DMS 273 treated with DMSO at 0.1 percent for 48 hours (cell line): ENCODE results near the gene WDR1.

ENCODE experiments used
- DNase-seq: peaks from one replicate; lab custom pipeline; 2025; lab: John Stamatoyannopoulos, UW

Gene WDR1

GRCh38 chr4:10066670-10067651 is 49.6 kb downstream of the WDR1 start:
- DNase-seq, result no peak

- no peak for DNase-seq
Observed at GRCh38 chr4:10066206-10066605, 50.4 kb downstream of the WDR1 start.

GRCh38 chr4:10063544-10064300 is 52.9 kb downstream of the WDR1 start:
- DNase-seq, result no peak

- DNase-seq, result no peak
Observed at GRCh38 chr4:10061650-10062415, 54.8 kb downstream of the WDR1 start.

GRCh38 chr4:10058371-10058770 is 58.2 kb downstream of the WDR1 start:
- no peak for DNase-seq

- no peak for DNase-seq
Observed at GRCh38 chr4:10057023-10057395, 59.6 kb downstream of the WDR1 start.

GRCh38 chr4:10056334-10057022 is 60.1 kb downstream of the WDR1 start:
- DNase-seq, result no peak

DNA sequence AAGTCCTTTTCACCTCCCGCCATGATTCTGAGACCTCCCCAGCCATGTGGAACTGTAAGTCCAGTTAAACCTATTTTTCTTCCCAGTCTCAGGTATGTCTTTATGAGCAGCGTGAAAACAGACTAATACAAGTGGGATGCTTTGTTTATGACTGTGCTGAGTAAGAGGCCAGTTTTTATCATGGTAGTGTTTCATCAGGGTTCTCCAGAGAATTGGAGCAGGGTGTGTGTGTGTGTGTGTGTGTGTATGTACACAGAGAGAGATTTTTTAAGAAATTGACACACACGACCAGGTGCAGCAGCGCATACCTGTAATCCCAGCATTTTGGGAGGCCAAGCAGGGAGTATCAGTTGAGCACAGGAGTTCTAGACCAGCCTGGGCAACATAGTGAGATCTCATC is 60.7 kb downstream of the WDR1 start:
- DNase-seq, result no peak

- no peak for DNase-seq
Observed at GRCh38 chr4:10054571-10055041, 62.0 kb downstream of the WDR1 start.

- DNase-seq, result no peak
Observed at GRCh38 chr4:10053635-10054453, 62.8 kb downstream of the WDR1 start.

- DNase-seq, result no peak
Observed at GRCh38 chr4:10051517-10052135, 65.0 kb downstream of the WDR1 start.

GRCh38 chr4:10050721-10051120 is 65.9 kb downstream of the WDR1 start:
- no peak for DNase-seq

- DNase-seq, result no peak
Observed at GRCh38 chr4:10050261-10050661, 66.3 kb downstream of the WDR1 start.

DNA sequence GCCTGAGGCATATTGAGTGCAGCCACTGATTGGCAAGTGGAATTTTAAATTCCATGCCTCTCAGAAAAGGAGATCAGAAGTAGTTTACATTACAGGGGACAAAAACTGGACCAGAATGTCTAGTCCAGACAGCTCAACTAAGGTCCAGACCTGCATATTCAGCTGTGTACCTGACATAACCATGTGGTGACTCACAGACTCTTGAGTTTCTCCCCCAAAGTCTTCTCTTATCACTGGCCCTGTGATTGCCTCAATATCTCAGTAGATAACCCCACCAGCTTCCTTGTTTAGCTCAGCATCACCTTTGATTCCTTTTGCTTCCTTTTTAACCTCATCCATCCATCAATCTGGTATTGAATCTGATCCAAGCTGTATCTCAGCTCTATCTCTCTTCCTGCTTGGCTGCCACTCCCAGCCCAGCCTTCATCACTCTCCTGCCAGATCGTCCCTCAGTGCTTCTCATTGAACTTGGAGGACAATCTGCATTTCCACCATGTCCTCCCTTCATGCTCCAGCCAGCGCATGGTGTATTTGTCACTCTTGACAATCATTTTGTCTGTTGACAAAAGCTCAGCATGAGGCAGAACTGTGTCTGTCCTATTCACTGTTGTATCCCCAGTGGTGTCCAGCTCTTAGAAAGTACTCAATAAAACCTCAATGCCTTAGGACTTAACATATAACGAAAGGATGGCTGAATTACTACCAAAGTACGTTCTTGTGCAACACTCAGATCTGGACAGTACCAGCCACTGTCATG is 67.5 kb downstream of the WDR1 start:
- no peak for DNase-seq

DNA sequence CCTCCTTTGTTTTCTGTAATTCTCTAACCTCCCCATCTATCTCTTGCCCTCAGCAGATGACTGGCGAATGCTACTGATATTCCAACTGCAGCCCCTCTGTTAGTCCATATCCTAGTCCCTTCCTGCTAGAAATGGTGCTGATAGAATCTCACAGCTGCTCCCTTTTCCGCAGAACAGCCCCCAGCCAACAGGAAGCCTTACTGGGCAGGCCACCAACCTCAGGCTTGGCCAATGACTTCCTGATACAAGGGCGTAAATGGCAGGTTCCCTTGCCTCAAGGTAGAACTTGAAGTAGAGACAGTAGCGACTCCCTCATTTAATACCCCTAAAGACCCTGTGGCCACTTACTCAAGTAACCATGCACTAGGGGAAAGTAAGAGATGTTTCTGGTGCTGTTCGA is 68.6 kb downstream of the WDR1 start:
- no peak for DNase-seq

- DNase-seq, result no peak
Observed at GRCh38 chr4:10046471-10046870, 70.1 kb downstream of the WDR1 start.

DNA sequence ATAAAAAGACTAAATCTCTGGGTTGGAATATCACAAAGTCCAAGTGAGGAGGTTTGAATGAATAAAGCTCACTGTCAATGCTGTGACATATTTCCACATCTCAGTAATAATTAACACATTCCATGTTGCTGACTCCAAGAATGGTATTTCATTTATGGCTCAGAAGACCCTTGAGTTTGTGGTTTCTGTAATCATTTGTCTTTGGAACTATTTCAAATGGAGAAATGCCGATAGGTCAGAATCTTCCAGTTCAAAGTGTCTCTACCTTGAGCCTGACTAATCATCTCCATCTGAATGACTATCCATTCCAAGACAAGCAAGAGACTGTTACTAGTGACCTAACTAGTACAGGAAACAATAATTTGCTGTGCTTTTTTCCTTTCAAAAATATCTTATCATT is 71.1 kb downstream of the WDR1 start:
- no peak for DNase-seq

DNA sequence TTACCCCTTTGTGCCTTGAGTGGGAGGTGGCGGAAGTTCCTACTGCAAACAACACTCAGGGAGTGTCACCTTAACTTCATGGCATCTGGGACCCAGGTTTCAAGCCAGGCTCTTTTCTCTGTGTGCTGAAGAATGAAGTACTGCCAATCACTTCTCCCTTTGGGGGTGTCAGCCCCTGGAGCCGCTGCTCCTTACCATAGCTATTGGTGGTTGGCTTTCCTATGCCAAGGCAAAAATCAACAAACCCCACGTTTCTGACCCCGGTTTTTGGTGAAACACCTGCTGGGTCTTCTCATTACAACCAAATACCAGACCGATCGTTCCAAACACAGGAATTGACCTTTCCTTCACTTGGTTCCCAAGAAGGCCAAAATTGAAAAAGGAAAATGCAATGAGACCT is 75.6 kb downstream of the WDR1 start:
- no peak for DNase-seq

DNA sequence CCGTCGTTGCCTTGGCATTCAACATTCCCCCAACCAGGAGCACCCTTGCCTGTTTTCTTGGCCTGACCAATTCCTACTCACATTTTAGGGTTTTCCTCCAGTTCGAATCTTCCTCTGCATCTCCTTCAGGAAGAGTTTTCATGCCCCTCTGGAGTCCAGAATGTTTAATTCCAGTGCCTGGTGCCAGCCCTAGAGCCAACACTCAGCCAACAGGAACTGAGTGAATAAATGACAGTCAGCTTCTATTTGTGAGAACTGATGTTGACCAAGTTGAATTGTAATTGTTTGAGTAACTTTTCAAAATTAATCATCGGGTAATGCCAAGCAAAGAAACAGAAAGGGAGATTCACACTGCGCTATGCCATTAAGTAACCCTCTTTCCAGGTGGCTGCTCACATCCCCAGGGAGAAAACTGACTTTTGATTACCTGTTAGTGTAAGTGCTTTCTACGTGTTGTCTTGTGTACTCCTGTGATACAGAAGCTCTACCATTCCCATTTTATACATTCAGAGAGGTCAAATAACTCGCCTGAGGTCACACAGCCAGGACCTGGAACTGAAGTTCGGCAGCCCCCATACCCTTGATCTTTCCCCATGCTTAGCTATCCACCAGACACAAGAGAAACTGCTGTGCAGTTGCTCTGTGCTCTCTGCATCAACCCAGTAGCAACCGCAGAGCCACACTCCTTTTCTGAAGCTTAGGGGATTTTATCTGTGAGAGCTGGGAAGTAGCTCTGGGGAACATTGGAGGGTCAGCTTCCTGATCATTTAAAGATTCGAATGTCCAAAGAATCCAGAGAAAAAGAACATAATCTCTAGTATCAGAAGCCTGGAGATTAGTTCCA is 76.3 kb downstream of the WDR1 start:
- no peak for DNase-seq
